HS-27A (cell line): ENCODE measurements around the gene CNTNAP1.
A peak's percentile ranks its signal among the peaks of the same experiment; 100 is the strongest.
"Not testable (repeated sequence)": the region's sequence is repeated elsewhere in the genome, so short reads cannot be mapped to it uniquely, and the experiment has no call there.

Source experiments
- DNase-seq: peaks from one replicate; pipeline ENCODE4 v3.0.0-alpha.2; 2012; ENCODE audit warnings: low read depth, missing footprints

The CNTNAP1 gene

GRCh38 chr17:42681976-42682721, at the start of gene CNTNAP1:
Gene CNTNAP1 (plus strand): TSS chr17:42682531. CDS start chr17:42682830, 299 bp downstream.
- DNase-seq = no peak

- DNase-seq = no peak
Measured at GRCh38 chr17:42632949-42633444, 49.3 kb upstream of the CNTNAP1 start.

GRCh38 chr17:42639525-42640113, 42.7 kb upstream of the CNTNAP1 start:
- DNase-seq = no peak

GRCh38 chr17:42640121-42640520, 42.2 kb upstream of the CNTNAP1 start:
- no peak for DNase-seq

GRCh38 chr17:42642336-42642735, 40.0 kb upstream of the CNTNAP1 start:
- DNase-seq = no peak

- no peak for DNase-seq
Measured at GRCh38 chr17:42647778-42648177, 34.6 kb upstream of the CNTNAP1 start.

GRCh38 chr17:42651392-42651791, 30.9 kb upstream of the CNTNAP1 start:
- no peak for DNase-seq

- no peak for DNase-seq
Measured at GRCh38 chr17:42653179-42654124, 28.9 kb upstream of the CNTNAP1 start.

- DNase-seq = no peak
Measured at GRCh38 chr17:42655528-42655927, 26.8 kb upstream of the CNTNAP1 start.

GRCh38 chr17:42657824-42658588, 24.3 kb upstream of the CNTNAP1 start:
- no peak for DNase-seq

- DNase-seq = peak; percentile 59
Measured at GRCh38 chr17:42659079-42659931, 23.0 kb upstream of the CNTNAP1 start, which contains the start of gene TUBG2. Gene TUBG2 (plus strand): TSS chr17:42659284. CDS start chr17:42659504, 220 bp downstream.

GRCh38 chr17:42659932-42660274, 22.4 kb upstream of the CNTNAP1 start:
- not testable (repeated sequence) for DNase-seq

GRCh38 chr17:42660692-42661345, 21.5 kb upstream of the CNTNAP1 start:
- no peak for DNase-seq

- no peak for DNase-seq
Measured at GRCh38 chr17:42665581-42666001, 16.7 kb upstream of the CNTNAP1 start.

GRCh38 chr17:42666126-42666525, 16.2 kb upstream of the CNTNAP1 start:
- not testable (repeated sequence) for DNase-seq

GRCh38 chr17:42667088-42667951, 15.0 kb upstream of the CNTNAP1 start:
- peak; percentile 60 for DNase-seq

GRCh38 chr17:42669705-42669976, 12.7 kb upstream of the CNTNAP1 start:
- DNase-seq = no peak

GRCh38 chr17:42669977-42670788, 12.1 kb upstream of the CNTNAP1 start:
- no peak for DNase-seq
